ENCODE measurements around the gene PIGH. TPM values are rescaled to one million over a fixed set of nuclear protein-coding genes. Genes with fewer than 3 reads are reported as not detected.
A peak's percentile ranks its signal among the peaks of the same experiment; 100 is the strongest.
"Not testable (repeated sequence)": the region's sequence is repeated elsewhere in the genome, so short reads cannot be mapped to it uniquely, and the experiment has no call there.

PIGH gene
- 25.3 TPM for total RNA-seq

GRCh38 chr14:67599698-67600561 lies at the start of gene PIGH:
PIGH (minus strand) TSS chr14:67600268; CDS start chr14:67600203, 65 bp downstream.
- peak; percentile 91 for DNase-seq

- DNase-seq, result no peak
Observed at GRCh38 chr14:67646131-67646530, 46.1 kb upstream of the PIGH start.

- no peak for DNase-seq
Observed at GRCh38 chr14:67645414-67645813, 45.3 kb upstream of the PIGH start.

GRCh38 chr14:67644428-67644827 lies 44.4 kb upstream of the PIGH start:
- no peak for DNase-seq

GRCh38 chr14:67643713-67644112 lies 43.6 kb upstream of the PIGH start:
- no peak for DNase-seq

- DNase-seq, result no peak
Observed at GRCh38 chr14:67641902-67642749, 42.1 kb upstream of the PIGH start.

GRCh38 chr14:67641480-67641879 lies 41.4 kb upstream of the PIGH start:
- DNase-seq, result no peak

- DNase-seq, result no peak
Observed at GRCh38 chr14:67638642-67639041, 38.6 kb upstream of the PIGH start.

GRCh38 chr14:67636361-67636919 lies 36.4 kb upstream of the PIGH start:
- DNase-seq, result no peak

- DNase-seq, result no peak
Observed at GRCh38 chr14:67633451-67634147, 33.5 kb upstream of the PIGH start.

GRCh38 chr14:67630938-67631337 lies 30.9 kb upstream of the PIGH start:
- no peak for DNase-seq

GRCh38 chr14:67630186-67630585 lies 30.1 kb upstream of the PIGH start:
- no peak for DNase-seq

- no peak for DNase-seq
Observed at GRCh38 chr14:67627519-67627918, 27.5 kb upstream of the PIGH start.

- DNase-seq, result not testable (repeated sequence)
Observed at GRCh38 chr14:67626131-67626530, 26.1 kb upstream of the PIGH start.

GRCh38 chr14:67623114-67623513 lies 23.0 kb upstream of the PIGH start:
- DNase-seq, result no peak

- peak; percentile 27 for DNase-seq
Observed at GRCh38 chr14:67622675-67623074, 22.6 kb upstream of the PIGH start.

- DNase-seq, result peak; percentile 35
Observed at GRCh38 chr14:67620217-67620785, 20.2 kb upstream of the PIGH start.

GRCh38 chr14:67619446-67620216 lies 19.6 kb upstream of the PIGH start, which contains the start of gene ARG2:
ARG2 (plus strand) TSS chr14:67619920; CDS start chr14:67619978, 58 bp downstream.
- DNase-seq, result peak; percentile 90

GRCh38 chr14:67618617-67619063 lies 18.6 kb upstream of the PIGH start:
- DNase-seq, result no peak

GRCh38 chr14:67610491-67610890 lies 10.4 kb upstream of the PIGH start:
- no peak for DNase-seq

Measured in occipital lobe (tissue), 2 donors.